Breast epithelium (tissue), 3 donors: ENCODE data around the gene BMP7.

ENCODE experiments used
- POLR2A ChIP-seq: fragments of 450-650 bp; IDR thresholded peaks from one replicate; pipeline ENCODE4 v1.6.1; 2016; ENCODE audit warnings: antibody characterized with exemption, mild to moderate bottlenecking, moderate library complexity
- POLR2AphosphoS5 ChIP-seq, 3 donors: sonication (generic); formaldehyde crosslinking; IDR thresholded peaks; one replicate each; pipeline ENCODE4 v1.6.1; 2017; ENCODE audit warnings: antibody characterized with exemption in 3 of 3
- TF ChIP-seq, protein P1 (sequence below), 3 donors: fragments of 450-650 bp; IDR thresholded peaks; one replicate each; pipeline ENCODE4 v1.5.1; 2016 to 2017; ENCODE audit warnings: antibody characterized with exemption in 3 of 3, mild to moderate bottlenecking in 3 of 3, moderate library complexity in 3 of 3

DNA sequence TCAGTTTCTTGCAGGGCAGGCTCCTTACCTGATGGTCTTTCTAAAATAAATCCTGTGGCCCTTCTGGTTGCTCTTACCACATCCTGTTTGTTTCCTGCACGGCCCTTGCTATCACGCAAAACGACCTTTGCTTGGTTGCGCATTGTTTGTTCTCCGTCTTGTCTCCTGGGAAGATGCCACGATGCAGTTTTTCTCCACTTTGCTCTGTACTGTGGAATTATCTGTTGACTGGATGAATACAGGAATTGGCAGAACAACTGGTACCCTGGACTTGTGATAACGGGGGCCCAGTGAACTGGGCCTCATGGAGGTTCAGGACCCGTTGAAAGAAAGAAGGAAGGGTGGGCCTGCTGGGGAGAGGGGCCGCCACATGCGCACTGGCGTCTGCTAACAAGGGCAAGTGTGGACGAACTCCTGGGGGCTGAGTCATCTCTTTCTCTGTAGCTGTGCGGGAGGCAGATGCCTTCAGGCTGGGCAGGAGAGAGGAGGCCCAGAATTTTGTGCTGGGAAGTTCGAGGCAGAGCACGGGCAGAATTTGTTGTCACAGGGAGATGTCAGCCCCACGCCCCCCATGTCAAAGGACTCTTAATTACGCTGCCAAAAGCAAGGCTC is 139.9 kb downstream of the BMP7 start:
- TF ChIP-seq, protein P1, sequence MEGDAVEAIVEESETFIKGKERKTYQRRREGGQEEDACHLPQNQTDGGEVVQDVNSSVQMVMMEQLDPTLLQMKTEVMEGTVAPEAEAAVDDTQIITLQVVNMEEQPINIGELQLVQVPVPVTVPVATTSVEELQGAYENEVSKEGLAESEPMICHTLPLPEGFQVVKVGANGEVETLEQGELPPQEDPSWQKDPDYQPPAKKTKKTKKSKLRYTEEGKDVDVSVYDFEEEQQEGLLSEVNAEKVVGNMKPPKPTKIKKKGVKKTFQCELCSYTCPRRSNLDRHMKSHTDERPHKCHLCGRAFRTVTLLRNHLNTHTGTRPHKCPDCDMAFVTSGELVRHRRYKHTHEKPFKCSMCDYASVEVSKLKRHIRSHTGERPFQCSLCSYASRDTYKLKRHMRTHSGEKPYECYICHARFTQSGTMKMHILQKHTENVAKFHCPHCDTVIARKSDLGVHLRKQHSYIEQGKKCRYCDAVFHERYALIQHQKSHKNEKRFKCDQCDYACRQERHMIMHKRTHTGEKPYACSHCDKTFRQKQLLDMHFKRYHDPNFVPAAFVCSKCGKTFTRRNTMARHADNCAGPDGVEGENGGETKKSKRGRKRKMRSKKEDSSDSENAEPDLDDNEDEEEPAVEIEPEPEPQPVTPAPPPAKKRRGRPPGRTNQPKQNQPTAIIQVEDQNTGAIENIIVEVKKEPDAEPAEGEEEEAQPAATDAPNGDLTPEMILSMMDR (IDR thresholded peaks at IDR 0.05): no peak
- TF ChIP-seq POLR2A (no peak), POLR2AphosphoS5 (IDR thresholded peaks at IDR 0.05) (no peak)
